Measurements from ENCODE around the gene HDAC4.

Gene HDAC4

GRCh38 chr2:239154971-239155805, 245.6 kb downstream of the HDAC4 start:
- DNase-seq (ENCODE audit: low read depth in 2 of 2), result no peak

DNA sequence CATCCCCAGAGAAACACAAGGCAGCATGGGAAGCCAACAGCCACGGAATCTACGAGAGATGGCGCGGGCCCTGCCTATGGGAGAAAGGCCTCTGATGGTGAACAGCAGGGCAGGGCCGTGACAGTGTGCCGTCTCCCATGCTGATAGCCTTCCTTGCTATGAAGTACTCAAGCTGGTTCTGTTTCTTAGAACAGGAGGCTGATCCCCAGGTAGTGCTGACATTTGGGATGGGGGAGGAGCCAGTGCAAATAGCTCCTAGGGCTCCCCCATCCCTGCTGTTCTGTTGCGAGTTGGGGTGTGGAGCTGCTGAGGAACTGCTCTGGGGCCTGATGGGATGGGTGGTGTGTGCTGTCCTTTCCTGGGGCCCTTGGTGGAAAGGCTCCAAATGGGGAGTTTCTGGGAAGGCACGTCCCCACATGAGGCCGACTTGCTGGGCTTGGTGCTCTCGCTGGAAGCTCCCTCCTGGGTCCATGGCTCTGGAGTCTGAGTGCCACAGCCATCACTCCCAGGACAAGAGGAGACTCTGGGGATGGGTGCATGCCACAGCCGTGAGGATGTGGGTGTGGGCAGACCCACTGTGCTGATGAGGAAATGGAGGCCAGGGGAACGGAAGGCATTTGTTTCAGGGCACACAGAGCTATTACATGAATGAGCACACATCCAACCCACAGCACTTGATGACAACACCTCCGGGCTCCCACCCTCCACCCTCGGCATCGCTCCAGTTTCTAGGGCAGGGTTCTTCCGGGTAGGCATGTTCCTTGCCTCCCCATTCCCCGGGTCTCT, 246.8 kb downstream of the HDAC4 start:
- no peak for DNase-seq (ENCODE audit: low read depth in 2 of 2)

DNA sequence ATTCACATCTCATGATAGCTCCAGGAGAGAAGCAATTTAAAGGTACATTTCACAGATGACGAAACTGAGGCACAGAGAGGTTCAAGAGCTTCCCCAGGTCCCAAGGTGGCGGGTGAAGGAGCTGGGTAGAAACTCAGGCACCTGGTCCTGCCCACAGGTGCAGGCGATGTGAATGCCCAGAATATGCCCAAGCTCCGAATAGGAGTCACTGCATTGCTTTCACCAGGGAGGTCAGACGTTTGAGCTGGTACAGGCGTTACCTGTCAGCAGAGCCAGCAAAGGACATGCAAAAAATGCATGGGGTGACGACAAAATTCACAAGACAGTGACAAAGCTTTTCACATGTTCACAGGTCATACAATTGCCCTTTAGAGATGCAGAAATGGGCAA, 247.9 kb downstream of the HDAC4 start:
- DNase-seq (ENCODE audit: low read depth in 2 of 2), result no peak

DNA sequence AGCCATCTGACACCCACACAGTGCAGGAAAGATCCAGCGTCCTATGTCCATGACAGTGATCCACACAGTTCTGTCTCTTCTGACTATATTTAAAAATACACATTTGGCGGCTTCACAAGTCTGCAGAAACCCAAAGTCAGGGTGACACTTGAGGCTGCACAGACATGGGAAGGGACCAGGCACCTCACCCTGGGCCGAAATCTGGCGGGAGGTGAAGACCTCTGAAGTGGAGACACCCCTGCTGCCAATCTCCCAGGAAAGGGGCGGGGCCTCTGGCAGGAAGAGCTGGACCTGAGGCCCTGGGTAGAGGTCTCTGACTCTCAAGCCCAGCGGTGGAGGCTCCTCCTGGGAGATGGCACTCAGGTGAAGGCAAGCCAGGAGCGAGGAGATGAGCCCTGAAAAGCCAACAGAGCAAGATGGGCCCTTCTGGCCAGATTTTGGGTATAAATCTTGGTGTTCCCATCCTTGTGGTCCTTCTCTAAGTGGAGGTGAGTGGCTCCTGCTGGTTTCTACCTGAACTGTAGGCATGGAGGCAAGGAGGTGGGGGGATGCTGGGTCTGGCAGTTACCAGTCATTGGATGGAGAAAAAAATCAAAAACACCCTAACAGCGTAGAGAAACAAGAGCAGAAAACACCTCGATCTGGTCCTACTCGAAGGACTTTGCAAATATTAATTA, 248.4 kb downstream of the HDAC4 start:
- DNase-seq (ENCODE audit: low read depth in 2 of 2), result no peak

DNA sequence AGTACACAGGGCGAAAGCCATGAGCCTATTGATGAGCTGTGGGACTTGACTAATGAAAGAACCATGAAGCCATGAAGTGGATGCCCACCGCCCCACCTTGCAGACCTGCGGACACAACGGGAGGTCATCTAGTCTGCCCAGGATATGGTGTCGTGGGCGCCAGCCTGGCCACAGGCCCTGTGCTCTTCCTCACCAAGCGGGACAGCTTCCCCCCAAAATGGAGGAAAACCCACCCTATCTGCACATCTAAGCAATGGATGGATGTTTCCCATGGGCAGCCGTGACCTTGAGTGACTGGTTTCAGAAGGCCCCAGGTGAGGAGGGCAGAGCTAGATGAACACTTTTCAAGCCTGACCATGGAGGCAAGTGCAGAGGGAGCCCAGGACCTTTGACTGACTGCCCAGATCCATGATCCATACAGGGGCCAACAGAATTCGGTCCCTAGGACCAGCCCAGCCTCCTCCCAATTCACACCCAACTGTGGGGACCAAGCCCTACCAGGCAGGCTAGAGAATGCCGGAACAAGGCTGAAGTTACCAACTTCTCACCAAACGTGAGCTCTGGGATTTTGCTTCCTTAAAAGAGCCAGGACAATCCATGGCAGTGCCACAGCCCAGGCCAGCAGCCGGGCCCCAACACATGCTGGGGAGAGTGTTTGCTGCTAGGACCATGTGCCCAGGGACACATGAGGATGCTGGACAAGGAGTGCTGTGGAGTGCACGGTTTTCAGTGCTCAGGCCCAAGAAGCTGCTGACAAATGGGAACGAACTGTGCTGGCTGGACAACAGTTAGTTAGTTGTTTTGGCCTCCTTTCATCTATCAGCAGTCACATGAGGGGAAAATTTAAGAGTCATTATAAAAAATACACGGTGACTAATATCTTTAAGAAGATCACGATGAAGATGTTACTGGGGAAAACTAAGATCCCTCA, 249.4 kb downstream of the HDAC4 start:
- no peak for DNase-seq (ENCODE audit: low read depth in 2 of 2)

- DNase-seq (ENCODE audit: low read depth in 2 of 2), result no peak
These were observed 250.5 kb downstream of the HDAC4 start for GRCh38 chr2:239150125-239151011.

- DNase-seq (ENCODE audit: low read depth in 2 of 2), result no peak
These were observed 251.3 kb downstream of the HDAC4 start for GRCh38 chr2:239149501-239149900.

DNA sequence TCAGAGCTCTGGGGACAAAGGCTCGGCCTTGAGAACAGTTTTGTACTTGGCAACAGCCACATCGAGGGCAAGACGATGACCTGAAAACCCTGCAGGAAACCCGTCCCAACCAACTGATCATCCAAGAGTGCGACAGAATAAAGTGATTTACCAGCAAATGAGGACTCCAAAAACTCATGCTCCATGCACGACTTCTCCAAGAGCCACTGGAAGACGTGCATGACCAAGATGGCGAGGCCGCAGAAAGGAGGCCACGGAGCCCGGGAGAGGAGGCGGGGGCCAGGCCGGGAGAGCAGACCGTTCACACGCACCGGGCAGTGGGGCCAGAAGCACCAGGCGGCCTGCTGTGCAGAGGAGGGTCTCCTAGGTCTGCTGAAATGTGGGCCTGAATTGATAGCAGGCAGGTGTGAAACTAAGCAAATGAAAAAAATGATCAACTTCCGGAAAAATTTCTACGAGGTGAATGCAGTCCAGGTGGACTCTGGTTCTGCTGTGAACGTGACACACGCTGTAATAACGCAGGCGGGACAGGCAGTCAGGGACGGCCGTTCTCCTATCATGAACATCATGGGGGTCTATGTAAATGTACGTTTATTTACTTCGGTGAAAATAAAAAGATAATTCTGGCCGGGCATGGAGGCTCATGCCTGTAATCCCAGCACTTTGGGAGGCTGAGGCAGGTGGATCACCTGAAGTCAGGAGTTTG, 252.2 kb downstream of the HDAC4 start:
- no peak for DNase-seq (ENCODE audit: low read depth in 2 of 2)

GRCh38 chr2:239147376-239147775, 253.4 kb downstream of the HDAC4 start:
- no peak for DNase-seq (ENCODE audit: low read depth in 2 of 2)

DNA sequence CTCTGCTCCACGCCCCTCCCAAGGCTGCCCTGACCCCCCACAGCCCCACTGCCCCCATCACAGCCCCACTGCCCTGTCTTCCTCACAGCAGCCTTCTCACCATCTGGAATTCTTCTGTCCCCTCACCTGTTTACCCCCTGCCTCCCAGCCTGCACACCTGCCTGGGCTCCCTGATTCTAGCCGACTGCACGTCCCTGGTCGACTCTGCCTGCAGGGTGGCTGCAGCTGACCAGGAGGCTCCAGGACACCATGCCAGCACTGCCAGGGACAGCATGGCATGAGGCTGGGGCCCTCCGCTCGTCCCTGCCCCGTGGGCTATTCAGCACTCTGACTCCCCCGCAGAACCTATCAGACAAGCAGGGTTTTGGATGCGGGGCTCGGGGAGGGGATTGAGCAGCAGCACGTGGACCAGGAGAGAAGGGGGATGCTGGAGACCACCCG, 254.1 kb downstream of the HDAC4 start:
- DNase-seq (ENCODE audit: low read depth in 2 of 2), result no peak

- no peak for DNase-seq (ENCODE audit: low read depth in 2 of 2)
These were observed 254.7 kb downstream of the HDAC4 start for GRCh38 chr2:239146011-239146641.

DNA sequence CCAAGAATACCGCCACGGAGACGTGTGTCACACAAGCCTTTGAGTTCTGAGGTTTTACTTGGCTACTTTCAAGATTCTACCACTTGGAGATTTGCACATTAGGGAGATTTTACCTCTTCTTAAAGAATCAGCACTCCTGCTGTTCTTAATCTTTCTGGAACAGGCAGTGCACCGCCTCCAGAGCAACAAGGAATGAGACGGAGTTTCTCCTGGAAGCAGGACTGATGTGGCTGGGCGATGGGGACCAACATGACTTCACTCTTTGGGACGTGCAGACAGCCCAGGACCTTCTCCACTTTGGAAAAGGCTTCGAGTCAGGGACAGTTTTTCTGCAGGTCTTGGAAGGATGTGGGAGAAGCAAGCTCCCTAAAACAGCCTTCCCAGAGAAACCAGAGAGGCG, 255.2 kb downstream of the HDAC4 start:
- no peak for DNase-seq (ENCODE audit: low read depth in 2 of 2)

GRCh38 chr2:239145106-239145505, 255.7 kb downstream of the HDAC4 start:
- no peak for DNase-seq (ENCODE audit: low read depth in 2 of 2)

- DNase-seq (ENCODE audit: low read depth in 2 of 2), result no peak
These were observed 256.2 kb downstream of the HDAC4 start for GRCh38 chr2:239144713-239144999.

DNA sequence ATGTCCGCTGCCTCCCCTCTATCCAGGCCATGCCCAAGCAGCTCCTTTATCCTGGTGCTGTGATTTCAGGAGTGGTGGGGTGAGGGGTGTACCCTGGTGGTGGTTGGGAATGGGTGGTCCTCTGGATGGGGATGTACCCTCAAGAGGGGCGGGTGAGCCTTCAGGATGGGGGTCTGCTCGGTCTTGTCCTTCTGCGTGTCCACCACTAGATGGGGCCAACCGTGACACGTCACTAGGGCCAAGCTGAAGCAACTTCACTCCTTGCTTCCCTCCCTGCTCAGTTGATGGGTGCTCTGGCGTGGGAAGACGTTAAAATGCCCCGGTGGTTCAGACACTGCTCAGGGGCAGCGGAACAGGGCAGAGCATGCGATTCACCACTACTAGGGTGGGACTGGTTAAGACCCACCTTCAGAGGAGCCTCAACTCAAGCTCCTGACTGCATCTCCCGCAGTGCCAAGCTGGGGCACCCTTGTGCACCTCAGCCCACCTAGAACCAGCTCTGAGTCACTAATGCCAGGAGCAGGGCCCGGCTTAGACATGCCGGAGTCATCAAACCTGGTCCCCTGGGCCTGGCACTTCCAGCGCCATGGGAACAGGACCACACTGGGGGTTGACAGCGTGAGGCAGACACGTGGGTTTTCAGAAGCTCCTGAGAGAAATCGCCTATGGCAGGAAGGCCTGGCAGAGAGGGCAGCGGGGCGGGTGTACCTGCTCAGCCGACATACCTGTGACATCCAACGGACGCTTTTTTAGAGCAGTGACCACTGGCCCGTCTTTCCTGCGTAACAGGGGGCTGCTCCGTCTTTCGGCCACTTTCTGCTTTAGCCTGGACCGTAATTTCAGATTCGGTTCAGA, 256.7 kb downstream of the HDAC4 start:
- no peak for DNase-seq (ENCODE audit: low read depth in 2 of 2)

DNA sequence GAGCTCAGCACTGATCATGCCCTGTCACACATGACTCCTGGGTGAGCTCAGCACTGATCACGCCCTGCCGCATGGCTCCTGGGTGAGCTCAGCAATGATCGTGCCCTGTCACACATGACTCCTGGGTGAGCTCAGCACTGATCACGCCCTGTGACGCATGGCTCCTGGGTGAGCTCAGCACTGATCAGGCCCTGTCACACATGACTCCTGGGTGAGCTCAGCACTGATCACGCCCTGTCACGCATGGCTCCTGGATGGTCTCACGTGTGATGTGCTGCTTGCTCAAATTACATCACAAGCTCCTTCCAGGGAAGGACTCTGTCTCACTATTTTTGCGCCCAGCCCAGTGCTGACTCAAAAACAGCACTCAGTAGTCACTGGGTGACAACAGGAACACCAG, 258.0 kb downstream of the HDAC4 start:
- DNase-seq (ENCODE audit: low read depth in 2 of 2), result no peak

- DNase-seq (ENCODE audit: low read depth in 2 of 2), result no peak
These were observed 258.5 kb downstream of the HDAC4 start for GRCh38 chr2:239142296-239142695.

- DNase-seq (ENCODE audit: low read depth in 2 of 2), result no peak
These were observed 259.6 kb downstream of the HDAC4 start for GRCh38 chr2:239141021-239141760.
